H1 (cell line): Measurements from ENCODE around the gene IGFALS. TPM values are rescaled to one million over a fixed set of nuclear protein-coding genes. Genes with fewer than 3 reads are reported as not detected.

Experiments used
- RXRA ChIP-seq: IDR thresholded peaks from 2 replicates; pipeline ENCODE4 v1.6.1; 2011; ENCODE audit warnings: low read depth, mild to moderate bottlenecking, low read length, moderate library complexity; ENCODE audit not compliant: insufficient read depth
- ZNF274 ChIP-seq: IDR thresholded peaks from 2 replicates; pipeline ENCODE4 v1.7.0; 2012; ENCODE audit warnings: low read length, borderline replicate concordance; ENCODE audit errors: extremely low read depth
- polyA plus RNA-seq, 7 experiments: library from polyadenylated mRNA; depleted of rRNA in 3 of 7; stranded (reverse) in 5 of 7; unstranded in 2 of 7; fragments of >200 nt in 5 of 7; fragments of 200-250 nt in 2 of 7; gene quantifications; 1 replicate in 5 of 7; 2 replicates in 1 of 7; 4 replicates in 1 of 7; pipeline versions ENCODE4 v1.2.1 to v1.2.3, GENCODE V29; 2011 to 2013; ENCODE audit warnings: missing spikeins in 2 of 7, mixed read lengths in 2 of 7
- total RNA-seq: library from RNA; stranded (reverse); fragmentation: NEBNext Ultra II Directional; extraction: Animal tissue kit (Norgen Biotek cat#: 25700); gene quantifications from 2 replicates; pipeline ENCODE4 v1.2.1, GENCODE V29; 2021
- TF ChIP-seq, protein P1 (sequence below): IDR thresholded peaks from 2 replicates; pipeline ENCODE4 v1.6.1; 2012; ENCODE audit warnings: low read length, inconsistent platforms
- TF ChIP-seq, protein P2 (sequence below): IDR thresholded peaks from 2 replicates; pipeline ENCODE4 v1.6.1; 2011; ENCODE audit warnings: low read length, improper control_type of control experiment
- TF ChIP-seq, protein P3 (sequence below): IDR thresholded peaks from 2 replicates; pipeline ENCODE4 v1.6.1; 2012; ENCODE audit warnings: inconsistent platforms

IGFALS gene
- total and polyA plus RNA-seq, 2 of the 8 experiments (the other 6 are each of a cell fraction or from before 2014, with no cell fraction given): not detected

DNA sequence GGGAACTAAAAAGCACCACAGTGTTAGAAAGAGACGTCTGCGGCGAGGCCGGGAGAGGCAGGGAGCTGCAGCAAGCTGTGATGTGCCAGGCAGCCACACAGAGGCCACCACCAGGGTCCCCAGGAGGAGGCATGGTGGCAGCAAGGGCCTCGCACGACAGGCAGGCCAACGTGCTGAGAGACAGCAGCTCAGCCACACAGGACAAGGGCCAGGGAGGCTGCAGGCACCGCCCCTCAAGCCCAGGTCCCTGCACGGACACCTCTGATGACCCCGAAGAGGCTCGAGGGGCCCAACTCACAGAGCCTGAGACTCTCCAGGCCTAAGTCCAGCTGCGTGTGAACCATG is 27.4 kb upstream of the IGFALS start (continued):
- TF ChIP-seq, protein P1, sequence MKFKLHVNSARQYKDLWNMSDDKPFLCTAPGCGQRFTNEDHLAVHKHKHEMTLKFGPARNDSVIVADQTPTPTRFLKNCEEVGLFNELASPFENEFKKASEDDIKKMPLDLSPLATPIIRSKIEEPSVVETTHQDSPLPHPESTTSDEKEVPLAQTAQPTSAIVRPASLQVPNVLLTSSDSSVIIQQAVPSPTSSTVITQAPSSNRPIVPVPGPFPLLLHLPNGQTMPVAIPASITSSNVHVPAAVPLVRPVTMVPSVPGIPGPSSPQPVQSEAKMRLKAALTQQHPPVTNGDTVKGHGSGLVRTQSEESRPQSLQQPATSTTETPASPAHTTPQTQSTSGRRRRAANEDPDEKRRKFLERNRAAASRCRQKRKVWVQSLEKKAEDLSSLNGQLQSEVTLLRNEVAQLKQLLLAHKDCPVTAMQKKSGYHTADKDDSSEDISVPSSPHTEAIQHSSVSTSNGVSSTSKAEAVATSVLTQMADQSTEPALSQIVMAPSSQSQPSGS: no peak
- TF ChIP-seq RXRA (no peak), ZNF274 (no peak)
- TF ChIP-seq, protein P2, sequence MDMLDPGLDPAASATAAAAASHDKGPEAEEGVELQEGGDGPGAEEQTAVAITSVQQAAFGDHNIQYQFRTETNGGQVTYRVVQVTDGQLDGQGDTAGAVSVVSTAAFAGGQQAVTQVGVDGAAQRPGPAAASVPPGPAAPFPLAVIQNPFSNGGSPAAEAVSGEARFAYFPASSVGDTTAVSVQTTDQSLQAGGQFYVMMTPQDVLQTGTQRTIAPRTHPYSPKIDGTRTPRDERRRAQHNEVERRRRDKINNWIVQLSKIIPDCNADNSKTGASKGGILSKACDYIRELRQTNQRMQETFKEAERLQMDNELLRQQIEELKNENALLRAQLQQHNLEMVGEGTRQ: no peak
- TF ChIP-seq, protein P3, sequence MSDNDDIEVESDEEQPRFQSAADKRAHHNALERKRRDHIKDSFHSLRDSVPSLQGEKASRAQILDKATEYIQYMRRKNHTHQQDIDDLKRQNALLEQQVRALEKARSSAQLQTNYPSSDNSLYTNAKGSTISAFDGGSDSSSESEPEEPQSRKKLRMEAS: no peak
